ENCODE measurements around the gene FALEC. TPM values are rescaled to one million over a fixed set of nuclear protein-coding genes. Genes with fewer than 3 reads are reported as not detected.

Gene FALEC
- total and polyA plus RNA-seq, 2 of the 8 experiments (the other 6 are each of a cell fraction or from before 2014, with no cell fraction given): not detected

DNA sequence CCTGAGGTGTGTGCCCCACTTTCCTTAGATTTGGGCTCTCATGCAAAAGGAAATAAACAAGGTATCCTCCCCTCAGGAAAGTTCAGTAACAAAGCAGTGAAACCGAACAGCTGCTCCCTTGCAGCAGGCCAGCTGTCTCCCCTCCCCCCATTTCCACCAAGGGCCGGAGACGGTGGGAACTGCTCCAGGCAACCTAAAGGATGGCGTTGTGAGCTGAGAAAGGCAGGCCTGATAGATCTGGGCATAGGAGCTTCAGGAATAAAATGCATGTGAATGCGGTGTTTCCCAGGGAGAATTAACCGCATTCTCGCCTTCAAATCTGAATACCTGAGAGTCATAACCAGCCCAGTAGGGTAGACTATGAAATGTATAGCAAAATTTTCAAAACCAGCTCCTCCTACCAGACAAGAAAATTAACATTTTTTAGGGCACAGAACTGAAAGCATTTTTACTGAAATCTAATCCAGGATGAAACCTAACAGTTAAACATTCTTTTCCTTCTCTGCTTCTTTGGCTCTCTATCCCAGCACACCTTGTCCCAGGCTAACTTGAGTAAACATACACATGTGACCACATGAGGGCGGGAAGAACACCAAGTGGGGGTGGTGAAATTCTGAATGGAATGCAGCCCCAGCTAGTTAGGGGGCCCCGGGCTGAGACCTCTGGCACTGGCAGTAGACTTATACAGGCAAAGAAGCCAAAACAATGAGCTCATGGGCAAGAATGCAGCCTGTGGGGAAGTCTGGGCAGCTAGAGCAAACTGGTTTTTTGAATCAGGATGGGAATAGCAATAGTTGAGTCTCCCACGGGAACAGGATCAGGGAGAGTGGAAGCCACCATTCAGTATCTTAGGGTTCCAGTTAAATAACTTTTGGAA lies 52.4 kb downstream of the FALEC start (continued):
- TF ChIP-seq SUZ12 (IDR thresholded peaks at IDR 0.05; ENCODE audit: low read length) (no peak), BCL11A (IDR thresholded peaks at IDR 0.05; ENCODE audit: low read depth in 2 of 2, low read length in 2 of 2) (peak in 1 of 2 experiments; percentile 45), EZH2 (IDR thresholded peaks at IDR 0.05; ENCODE audit: low read depth, low read length, severe bottlenecking) (no peak), HDAC2 (IDR thresholded peaks at IDR 0.05; ENCODE audit: borderline replicate concordance in 1 of 2, low read depth in 2 of 2, low read length in 2 of 2) (peak in 1 of 2 experiments; percentile 80; a peak in 2 of 4 replicates)
- TF ChIP-seq, protein P1, sequence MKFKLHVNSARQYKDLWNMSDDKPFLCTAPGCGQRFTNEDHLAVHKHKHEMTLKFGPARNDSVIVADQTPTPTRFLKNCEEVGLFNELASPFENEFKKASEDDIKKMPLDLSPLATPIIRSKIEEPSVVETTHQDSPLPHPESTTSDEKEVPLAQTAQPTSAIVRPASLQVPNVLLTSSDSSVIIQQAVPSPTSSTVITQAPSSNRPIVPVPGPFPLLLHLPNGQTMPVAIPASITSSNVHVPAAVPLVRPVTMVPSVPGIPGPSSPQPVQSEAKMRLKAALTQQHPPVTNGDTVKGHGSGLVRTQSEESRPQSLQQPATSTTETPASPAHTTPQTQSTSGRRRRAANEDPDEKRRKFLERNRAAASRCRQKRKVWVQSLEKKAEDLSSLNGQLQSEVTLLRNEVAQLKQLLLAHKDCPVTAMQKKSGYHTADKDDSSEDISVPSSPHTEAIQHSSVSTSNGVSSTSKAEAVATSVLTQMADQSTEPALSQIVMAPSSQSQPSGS (IDR thresholded peaks at IDR 0.05; ENCODE audit: low read length): peak; percentile 86
- TF ChIP-seq, protein P2, sequence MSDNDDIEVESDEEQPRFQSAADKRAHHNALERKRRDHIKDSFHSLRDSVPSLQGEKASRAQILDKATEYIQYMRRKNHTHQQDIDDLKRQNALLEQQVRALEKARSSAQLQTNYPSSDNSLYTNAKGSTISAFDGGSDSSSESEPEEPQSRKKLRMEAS (IDR thresholded peaks at IDR 0.05): peak; percentile 80
